ENCODE results near the gene PRKCSH. TPM values are rescaled to one million over a fixed set of nuclear protein-coding genes. Genes with fewer than 3 reads are reported as not detected.

The PRKCSH gene
- polyA plus RNA-seq, 4 donors, result 306 to 374 (median 342) TPM

GRCh38 chr19:11495481-11495880, 60.0 kb downstream of the PRKCSH start:
- no peak for DNase-seq (ENCODE audit: low read depth in 4 of 4, low spot score in 3 of 4)

GRCh38 chr19:11495885-11496284, 60.5 kb downstream of the PRKCSH start:
- DNase-seq (ENCODE audit: low read depth in 4 of 4, low spot score in 3 of 4), result no peak

- no peak for DNase-seq (ENCODE audit: low read depth in 4 of 4, low spot score in 3 of 4)
Measured at GRCh38 chr19:11496391-11497163, 61.1 kb downstream of the PRKCSH start.

- no peak for DNase-seq (ENCODE audit: low read depth in 4 of 4, low spot score in 3 of 4)
Measured at GRCh38 chr19:11499220-11499726, 63.8 kb downstream of the PRKCSH start.

GRCh38 chr19:11499890-11500420, 64.5 kb downstream of the PRKCSH start:
- DNase-seq (ENCODE audit: low read depth in 4 of 4, low spot score in 3 of 4), result no peak

Other genes starting within 250 kb of the PRKCSH start
- gene KANK2, start 238.1 kb upstream of the PRKCSH start, polyA plus RNA-seq (ENCODE audit: insufficient read length in 4 of 4), result 100 to 1,000 TPM; 110 to 199 (median 130) TPM
- under 1 TPM; 0.32 to 0.56 (median 0.48) TPM for gene ANGPTL8, start 196.0 kb upstream of the PRKCSH start, polyA plus RNA-seq (ENCODE audit: insufficient read length in 4 of 4)
- 10 to 100 TPM; 29.6 to 56.0 (median 40.2) TPM for gene DOCK6, start 173.1 kb upstream of the PRKCSH start, polyA plus RNA-seq (ENCODE audit: insufficient read length in 4 of 4)
- gene TSPAN16, start 139.5 kb upstream of the PRKCSH start, polyA plus RNA-seq (ENCODE audit: insufficient read length in 4 of 4), result not detected
- gene RAB3D, start 96.0 kb upstream of the PRKCSH start, polyA plus RNA-seq (ENCODE audit: insufficient read length in 4 of 4), result 10 to 100 TPM in 3 of 4 donors, 1 to 10 TPM in 1; 8.6 to 18.4 (median 17.0) TPM
- gene TMEM205, start 89.4 kb upstream of the PRKCSH start, polyA plus RNA-seq (ENCODE audit: insufficient read length in 4 of 4), result 100 to 1,000 TPM in 3 of 4 donors, 10 to 100 TPM in 1; 64.3 to 142 (median 122) TPM
- gene CCDC159, start 89.1 kb upstream of the PRKCSH start, polyA plus RNA-seq (ENCODE audit: insufficient read length in 4 of 4), result 10 to 100 TPM; 19.0 to 43.4 (median 23.4) TPM
- gene PLPPR2, start 80.2 kb upstream of the PRKCSH start, polyA plus RNA-seq (ENCODE audit: insufficient read length in 4 of 4), result 10 to 100 TPM; 10.5 to 30.4 (median 17.1) TPM
- gene SWSAP1, start 61.0 kb upstream of the PRKCSH start, polyA plus RNA-seq (ENCODE audit: insufficient read length in 4 of 4), result 1 to 10 TPM; 2.5 to 3.7 (median 3.0) TPM
- 10 to 100 TPM in 3 of 4 donors, 1 to 10 TPM in 1; 6.3 to 41.9 (median 20.9) TPM for gene EPOR, start 51.3 kb upstream of the PRKCSH start, polyA plus RNA-seq (ENCODE audit: insufficient read length in 4 of 4)
- 100 to 1,000 TPM in 1 of 4 donors, 10 to 100 TPM in 2, 1 to 10 TPM in 1; 1.7 to 148 (median 71.4) TPM for gene RGL3, start 16.3 kb upstream of the PRKCSH start, polyA plus RNA-seq (ENCODE audit: insufficient read length in 4 of 4)
- 1 to 10 TPM in 3 of 4 donors, under 1 TPM in 1; 0.56 to 2.6 (median 1.5) TPM for gene ODAD3, start 514 bp upstream of the PRKCSH start, polyA plus RNA-seq (ENCODE audit: insufficient read length in 4 of 4)
- under 1 TPM; 0.13 to 0.53 (median 0.22) TPM for gene ELAVL3, start 45.4 kb downstream of the PRKCSH start, polyA plus RNA-seq (ENCODE audit: insufficient read length in 4 of 4)
- gene ZNF653, start 70.2 kb downstream of the PRKCSH start, polyA plus RNA-seq (ENCODE audit: insufficient read length in 4 of 4), result 10 to 100 TPM in 1 of 4 donors, 1 to 10 TPM in 3; 6.9 to 12.5 (median 8.3) TPM
- gene ECSIT, start 93.5 kb downstream of the PRKCSH start, polyA plus RNA-seq (ENCODE audit: insufficient read length in 4 of 4), result 10 to 100 TPM; 33.6 to 42.2 (median 37.8) TPM
- 10 to 100 TPM in 1 of 4 donors, 1 to 10 TPM in 3; 2.6 to 10.6 (median 4.0) TPM for gene CNN1, start 103.2 kb downstream of the PRKCSH start, polyA plus RNA-seq (ENCODE audit: insufficient read length in 4 of 4)
- gene ELOF1, start 123.6 kb downstream of the PRKCSH start, polyA plus RNA-seq (ENCODE audit: insufficient read length in 4 of 4), result 10 to 100 TPM; 42.2 to 59.9 (median 49.7) TPM
- gene ACP5, start 142.0 kb downstream of the PRKCSH start, polyA plus RNA-seq (ENCODE audit: insufficient read length in 4 of 4), result 10 to 100 TPM in 1 of 4 donors, 1 to 10 TPM in 3; 3.9 to 16.0 (median 9.1) TPM
- 10 to 100 TPM; 33.0 to 50.7 (median 42.9) TPM for gene ZNF627, start 161.8 kb downstream of the PRKCSH start, polyA plus RNA-seq (ENCODE audit: insufficient read length in 4 of 4)